Smooth muscle cell (in vitro differentiated cells): ENCODE measurements around the gene SYNM. TPM values are rescaled to one million over a fixed set of nuclear protein-coding genes. Genes with fewer than 3 reads are reported as not detected.

ENCODE experiments used
- DNase-seq: peaks from one replicate; lab custom pipeline; 2025; ENCODE audit not compliant: unreplicated experiment; lab: John Stamatoyannopoulos, UW
- H2AFZ ChIP-seq: fragments of 200-600 bp; sonication (generic); 2 replicates; pipeline ENCODE4 v1.6.0; 2016; ENCODE audit warnings: antibody characterized with exemption, low read depth, mild to moderate bottlenecking
- H3F3A ChIP-seq: fragments of 200-600 bp; sonication (generic); 2 replicates; pipeline ENCODE4 v1.6.0; 2017; ENCODE audit warnings: antibody characterized with exemption, low read depth
- H3K27ac ChIP-seq: fragments of 200-600 bp; sonication (generic); 2 replicates; pipeline ENCODE4 v1.5.1; 2016; ENCODE audit warnings: low read depth, mild to moderate bottlenecking
- H3K27me3 ChIP-seq: fragments of 200-600 bp; sonication (generic); 2 replicates; pipeline ENCODE4 v1.6.1; 2016; ENCODE audit warnings: low read depth, mild to moderate bottlenecking
- H3K36me3 ChIP-seq: fragments of 200-600 bp; sonication (generic); 2 replicates; pipeline ENCODE4 v1.5.1; 2016; ENCODE audit warnings: low read depth
- H3K4me1 ChIP-seq: fragments of 200-600 bp; sonication (generic); 2 replicates; pipeline ENCODE4 v1.5.1; 2016; ENCODE audit warnings: low read depth
- H3K4me2 ChIP-seq: fragments of 200-600 bp; sonication (generic); 2 replicates; pipeline ENCODE4 v1.6.0; 2016; ENCODE audit warnings: mild to moderate bottlenecking
- H3K4me3 ChIP-seq: fragments of 200-600 bp; sonication (generic); 2 replicates; pipeline ENCODE4 v1.5.1; 2016; ENCODE audit warnings: mild to moderate bottlenecking
- H3K79me2 ChIP-seq: fragments of 200-600 bp; sonication (generic); 2 replicates; pipeline ENCODE4 v1.6.0; 2016; ENCODE audit warnings: low read depth, mild to moderate bottlenecking
- H3K9ac ChIP-seq: fragments of 200-600 bp; sonication (generic); 2 replicates; pipeline ENCODE4 v1.6.0; 2016; ENCODE audit warnings: low read depth
- H3K9me3 ChIP-seq: fragments of 200-600 bp; sonication (generic); replicated peaks from 2 replicates; pipeline ENCODE4 v1.5.1; 2016; ENCODE audit warnings: low read depth
- H4K20me1 ChIP-seq: fragments of 200-600 bp; sonication (generic); 2 replicates; pipeline ENCODE4 v1.6.0; 2016; ENCODE audit warnings: low read depth
- CTCF ChIP-seq: fragments of 200-600 bp; sonication (generic); IDR thresholded peaks from 2 replicates; pipeline ENCODE4 v1.5.1; 2017; ENCODE audit warnings: borderline replicate concordance, mild to moderate bottlenecking, antibody characterized with exemption; ENCODE audit not compliant: insufficient read depth, poor library complexity, severe bottlenecking
- WGBS: methylation state at CpG from one replicate; pipeline ENCODE4 v1.1.7; 2016; ENCODE audit warnings: low lambda C conversion rate; 5-methylcytosine and 5-hydroxymethylcytosine counted together
- polyA plus RNA-seq: library from polyadenylated mRNA; unstranded; fragments of >200 nt; fragmentation: Nextera tagmentation; extraction: Ambion mirVana; gene quantifications from 2 replicates; pipeline ENCODE4 v1.2.1, GENCODE V29; 2016
- total RNA-seq: library from RNA; depleted of rRNA; stranded (reverse); fragments of >200 nt; gene quantifications from 2 replicates; pipeline ENCODE4 v1.2.3, GENCODE V29; 2014

SYNM gene
- total and polyA plus RNA-seq, 2 experiments from 2014 or later, result 1.3 to 3.0 TPM

- H3K4me3 ChIP-seq, result no peak overlapping the region
- TF ChIP-seq CTCF, result no peak
- no peak for DNase-seq
- H3K4me2 ChIP-seq, result peak overlapping the region; percentile 39
- no peak overlapping the region for H2AFZ ChIP-seq
- H3K9me3 ChIP-seq, result no peaks in the 10 kb centered on the region
- no peaks in the 10 kb centered on the region for H3K27me3 ChIP-seq
- peaks cover 5% of the 10 kb centered on the region for H3K4me1 ChIP-seq
- WGBS, result 47% methylated on average over 15 of the region's 15 CpGs
- no peak overlapping the region for H3K9ac ChIP-seq
- no peaks in the 10 kb centered on the region for H4K20me1 ChIP-seq
- H3K36me3 ChIP-seq, result peaks cover 3% of the 10 kb centered on the region
- H3F3A ChIP-seq, result peaks cover 26% of the 10 kb centered on the region
- no peak overlapping the region for H3K27ac ChIP-seq
- H3K79me2 ChIP-seq, result no peaks in the 10 kb centered on the region
These were observed 69.9 kb downstream of the SYNM start for GRCh38 chr15:99174567-99175395.

- H3K4me2 ChIP-seq, result no peak overlapping the region
- 84% methylated on average over 2 of the region's 2 CpGs for WGBS
These were observed 71.9 kb downstream of the SYNM start for GRCh38 chr15:99176757-99177156.

GRCh38 chr15:99177679-99178078, 72.8 kb downstream of the SYNM start:
- Histone ChIP-seq H3K9me3 (no peaks in the 10 kb centered on the region), H3K4me2 (no peak overlapping the region), H3K79me2 (no peaks in the 10 kb centered on the region), H4K20me1 (no peaks in the 10 kb centered on the region), H2AFZ (no peak overlapping the region), H3K9ac (no peak overlapping the region), H3K27ac (no peak overlapping the region), H3K36me3 (no peaks in the 10 kb centered on the region), H3K4me1 (no peaks in the 10 kb centered on the region), H3K4me3 (no peak overlapping the region), H3K27me3 (no peaks in the 10 kb centered on the region), H3F3A (no peaks in the 10 kb centered on the region)
- TF ChIP-seq CTCF, result no peak
- WGBS, result 91% methylated on average over 2 of the region's 2 CpGs
- no peak for DNase-seq

More at GRCh38 chr15:99176757-99177156, 71.9 kb downstream of the SYNM start:
- H3K27me3 ChIP-seq, result no peaks in the 10 kb centered on the region
- H3K9me3 ChIP-seq, result no peaks in the 10 kb centered on the region
- peaks cover 3% of the 10 kb centered on the region for H3K36me3 ChIP-seq
- H3K4me1 ChIP-seq, result no peaks in the 10 kb centered on the region
- H4K20me1 ChIP-seq, result no peaks in the 10 kb centered on the region
- H3K27ac ChIP-seq, result no peak overlapping the region
- no peak for DNase-seq
- no peak overlapping the region for H3K4me3 ChIP-seq
- H3K9ac ChIP-seq, result no peak overlapping the region
- no peak overlapping the region for H2AFZ ChIP-seq
- TF ChIP-seq CTCF, result no peak
- H3F3A ChIP-seq, result peaks cover 7% of the 10 kb centered on the region
- no peaks in the 10 kb centered on the region for H3K79me2 ChIP-seq
